ENCODE measurements around the gene SLC29A2.

GRCh38 chr11:66368484-66368883 lies 3.1 kb downstream of the SLC29A2 start:
- TF ChIP-seq CTCF (conservative IDR thresholded peaks at IDR 0.05 in 1 of 2, IDR thresholded peaks at IDR 0.05 in 1 of 2; ENCODE audit: extremely low read depth in 1 of 2, insufficient read depth in 1 of 2, low read depth in 1 of 2, low read length in 2 of 2) (no peak), EZH2 (IDR thresholded peaks at IDR 0.05; ENCODE audit: borderline replicate concordance, low read length) (no peak)
